Measurements from ENCODE around the gene ARPC1A.

- TF ChIP-seq CTCF (IDR thresholded peaks at IDR 0.05; ENCODE audit: low read depth, low read length): no peak
- no peak for TF ChIP-seq EZH2phosphoT487 (IDR thresholded peaks at IDR 0.05; ENCODE audit: low read depth)
Observed at GRCh38 chr7:99293167-99293566, 32.5 kb upstream of the ARPC1A start.
